Left lung (tissue), 10 donors: ENCODE measurements around the gene ZBTB20. TPM values are rescaled to one million over a fixed set of nuclear protein-coding genes. Genes with fewer than 3 reads are reported as not detected.

ENCODE experiments used
- ATAC-seq: fragments of 200-7000 bp; cut with Tn5 transposase; one replicate; pipeline ENCODE4 v1.9.1; 2020; ENCODE audit warnings: moderate library complexity
- DNase-seq, 4 donors: peaks; one replicate each; pipeline ENCODE4 v3.0.0-alpha.2; 2013 to 2020
- H3K27ac ChIP-seq, 2 donors: fragments of 200-600 bp; sonication (generic) in 1 of 2; one replicate each; pipeline versions ENCODE4 v1.5.0 to v1.8.0; 2020 to 2021
- H3K27me3 ChIP-seq, 2 donors: fragments of 200-600 bp; sonication (generic) in 1 of 2; one replicate each; pipeline versions ENCODE4 v1.5.0 to v1.8.0; 2020 to 2021
- H3K36me3 ChIP-seq, 2 donors: fragments of 200-600 bp; sonication (generic) in 1 of 2; one replicate each; pipeline versions ENCODE4 v1.5.0 to v1.8.0; 2020 to 2021
- H3K4me1 ChIP-seq, 2 donors: fragments of 200-600 bp; one replicate each; pipeline ENCODE4 v1.8.0; 2021
- H3K4me3 ChIP-seq, 2 donors: fragments of 200-600 bp; sonication (generic) in 1 of 2; one replicate each; pipeline versions ENCODE4 v1.5.0 to v1.8.0; 2020 to 2021; ENCODE audit warnings: mild to moderate bottlenecking in 1 of 2
- H3K9me3 ChIP-seq, 2 donors: fragments of 200-600 bp; sonication (generic) in 1 of 2; one replicate each; pipeline versions ENCODE4 v1.5.0 to v1.8.0; 2020 to 2021
- CTCF ChIP-seq, 2 donors: fragments of 200-600 bp; sonication (generic) in 1 of 2; IDR thresholded peaks; one replicate each; pipeline versions ENCODE4 v1.5.0 to v1.8.0; 2021; ENCODE audit warnings: antibody characterized with exemption in 2 of 2
- intact Hi-C, 2 donors: fragments of 100-400 bp; cut with DNase I; formaldehyde crosslinking; loops; one replicate each; pipeline versions ENCODE4 v1.11.2 to v1.14.2; 2022
- polyA plus RNA-seq, 6 donors: library from polyadenylated mRNA; unstranded; fragments of 120-200 nt; gene quantifications; one replicate each; pipeline ENCODE4 v1.2.1, GENCODE V29; 2013; ENCODE audit not compliant: insufficient read length in 6 of 6
- total RNA-seq, 2 donors: library from RNA; stranded (reverse); fragmentation: NEBNext Ultra II Directional; extraction: Animal tissue kit (Norgen Biotek cat#: 25700); gene quantifications; one replicate each; pipeline ENCODE4 v1.2.1, GENCODE V29; 2021
- donor health status: DM: no; HTN: yes; CAD: no.
- donor health status: DM: no; HTN: no; CAD: no.

ZBTB20 gene
- total and polyA plus RNA-seq, 8 donors = 1.1 to 63.5 (median 6.0) TPM

DNA sequence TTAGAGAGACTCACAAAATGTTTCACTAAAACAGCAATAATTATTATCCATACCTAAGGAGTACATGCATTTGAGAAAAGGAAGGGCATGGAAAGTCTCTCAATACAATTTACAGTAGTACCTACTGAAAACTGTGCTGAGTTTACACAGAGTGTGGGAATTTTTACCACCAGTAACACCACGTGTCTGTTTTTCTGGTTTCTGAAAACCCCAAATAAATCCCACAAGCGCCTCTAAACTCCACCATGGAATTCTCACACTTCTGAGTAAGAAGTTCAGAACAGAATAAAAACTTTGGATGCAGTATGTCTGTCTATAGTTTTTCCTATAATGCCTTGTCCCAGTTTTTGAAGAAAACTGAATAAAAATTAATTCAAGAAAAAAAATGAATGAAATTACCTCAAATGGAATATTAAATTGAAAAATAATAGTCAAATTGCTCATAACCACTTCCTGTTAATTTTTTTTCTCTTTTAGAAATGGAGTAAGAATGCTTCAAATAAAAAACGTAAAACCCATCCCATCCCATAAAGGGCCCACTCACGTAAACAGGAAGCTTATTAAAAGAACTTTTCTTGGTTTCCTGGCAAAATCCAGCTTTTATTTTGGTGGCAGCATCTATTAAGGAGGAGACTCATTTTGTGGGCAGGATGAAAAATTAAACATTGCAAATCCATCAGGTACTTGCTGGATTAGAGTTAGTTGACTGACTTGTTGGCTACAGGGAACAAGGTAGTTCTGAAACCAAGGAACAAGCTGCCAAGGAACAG, 475.2 kb downstream of the ZBTB20 start:
- Histone ChIP-seq H3K27me3 (no peaks in the 10 kb centered on the region), H3K4me3 (no peak overlapping the region), H3K36me3 (no peaks in the 10 kb centered on the region), H3K9me3 (no peaks in the 10 kb centered on the region), H3K27ac (no peak overlapping the region), H3K4me1 (no peaks in the 10 kb centered on the region)
- DNase-seq = no peak
- TF ChIP-seq CTCF (IDR thresholded peaks at IDR 0.05) = no peak
- intact Hi-C loops = no loop called here
- no peak for ATAC-seq

DNA sequence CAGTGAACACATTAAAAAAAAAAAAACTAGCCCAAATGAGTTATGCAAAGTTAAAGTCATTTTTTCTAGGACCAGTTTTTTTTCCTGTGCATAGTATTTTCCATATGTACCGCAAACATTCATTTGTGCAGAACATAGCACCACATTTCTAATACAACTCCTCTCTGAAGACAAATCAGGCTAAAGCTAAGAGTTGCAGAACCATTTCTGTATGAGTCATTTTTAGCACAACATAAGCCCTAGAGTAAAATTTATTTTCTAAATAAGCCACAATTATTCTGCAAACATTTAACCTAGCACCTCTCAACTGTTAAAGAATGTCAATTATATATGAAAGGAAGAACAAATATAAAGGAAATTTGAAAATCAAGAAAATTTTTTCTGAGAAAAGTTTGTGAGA, 477.5 kb downstream of the ZBTB20 start:
- DNase-seq = no peak
- no peak overlapping the region for H3K27ac ChIP-seq
- no peaks in the 10 kb centered on the region for H3K4me1 ChIP-seq
- H3K9me3 ChIP-seq = no peaks in the 10 kb centered on the region
- intact Hi-C loops = no loop called here
- no peaks in the 10 kb centered on the region for H3K27me3 ChIP-seq
- no peak for TF ChIP-seq CTCF (IDR thresholded peaks at IDR 0.05)
- no peaks in the 10 kb centered on the region for H3K36me3 ChIP-seq
- ATAC-seq = peak; percentile 51
- H3K4me3 ChIP-seq = no peak overlapping the region

DNA sequence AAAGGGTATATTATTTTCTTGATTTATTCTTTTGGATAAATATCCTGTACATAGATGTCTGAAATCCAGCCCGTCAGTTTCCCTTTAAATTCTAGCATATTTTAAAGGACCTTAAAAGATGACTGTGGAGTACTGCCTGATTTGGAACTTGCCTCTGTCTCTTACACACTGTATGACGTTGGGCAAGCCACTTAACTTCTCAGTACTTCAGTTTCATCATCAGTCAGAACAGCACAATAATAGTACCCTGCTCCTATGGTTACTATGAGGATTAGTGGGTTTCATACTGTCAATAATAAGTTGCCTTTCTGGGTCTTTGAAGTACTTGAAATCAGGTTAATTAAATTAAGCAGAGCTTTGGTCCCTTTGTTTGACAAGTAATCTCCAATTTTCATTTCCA, 479.0 kb downstream of the ZBTB20 start:
- no peak overlapping the region for H3K4me3 ChIP-seq
- no peak overlapping the region for H3K27ac ChIP-seq
- no peak for TF ChIP-seq CTCF (IDR thresholded peaks at IDR 0.05)
- no peaks in the 10 kb centered on the region for H3K27me3 ChIP-seq
- H3K36me3 ChIP-seq = no peaks in the 10 kb centered on the region
- intact Hi-C loops = no loop called here
- DNase-seq (peak in 2 of 4 donors; percentile 6 to 24), ATAC-seq (peak; percentile 90)
- peaks cover 0 to 2% of the 10 kb centered on the region in 2 donors for H3K9me3 ChIP-seq
- H3K4me1 ChIP-seq = no peaks in the 10 kb centered on the region

- TF ChIP-seq CTCF (IDR thresholded peaks at IDR 0.05) = no peak
- ATAC-seq (no peak), DNase-seq (no peak)
- no peak overlapping the region for H3K4me3 ChIP-seq
- no peak overlapping the region for H3K27ac ChIP-seq
- H3K36me3 ChIP-seq = no peaks in the 10 kb centered on the region
- intact Hi-C loops = no loop called here
- H3K4me1 ChIP-seq = no peaks in the 10 kb centered on the region
- H3K9me3 ChIP-seq = peaks cover 0 to 2% of the 10 kb centered on the region in 2 donors
- no peaks in the 10 kb centered on the region for H3K27me3 ChIP-seq
Observed at GRCh38 chr3:114666623-114667022, 480.5 kb downstream of the ZBTB20 start.

- no peaks in the 10 kb centered on the region for H3K36me3 ChIP-seq
Observed at GRCh38 chr3:114664006-114664405, 483.1 kb downstream of the ZBTB20 start.

More at GRCh38 chr3:114664006-114664405, 483.1 kb downstream of the ZBTB20 start:
- Histone ChIP-seq H3K27me3 (no peaks in the 10 kb centered on the region), H3K4me3 (no peak overlapping the region), H3K27ac (no peak overlapping the region), H3K4me1 (peaks cover 5 to 11% of the 10 kb centered on the region in 2 donors), H3K9me3 (peaks cover 0 to 2% of the 10 kb centered on the region in 2 donors)
- DNase-seq (no peak), ATAC-seq (no peak)
- intact Hi-C loops = no loop called here
- no peak for TF ChIP-seq CTCF (IDR thresholded peaks at IDR 0.05)
